Posterior vena cava (tissue), 2 donors: Measurements from ENCODE around the gene KMT5C. TPM values are rescaled to one million over a fixed set of nuclear protein-coding genes. Genes with fewer than 3 reads are reported as not detected.

Source experiments
- DNase-seq: peaks from one replicate; pipeline ENCODE4 v3.0.0-alpha.2; 2020; ENCODE audit warnings: low spot score
- intact Hi-C, 2 donors: fragments of 100-400 bp; cut with DNase I; formaldehyde crosslinking; loops; one replicate each; pipeline versions ENCODE4 v1.14.1 to v1.14.2; 2022 to 2023
- total RNA-seq, 2 donors: library from RNA; stranded (reverse); fragmentation: NEBNext Ultra II Directional; extraction: Animal tissue kit (Norgen Biotek cat#: 25700); gene quantifications; one replicate each; pipeline ENCODE4 v1.2.1, GENCODE V29; 2021
- donor health status: DM: yes; HTN: yes; CAD: no.
- donor health status: DM: yes; HTN: yes; CAD: no.

Gene KMT5C
- total RNA-seq, 2 donors from 2014 or later = 3.9 to 6.3 TPM

DNA sequence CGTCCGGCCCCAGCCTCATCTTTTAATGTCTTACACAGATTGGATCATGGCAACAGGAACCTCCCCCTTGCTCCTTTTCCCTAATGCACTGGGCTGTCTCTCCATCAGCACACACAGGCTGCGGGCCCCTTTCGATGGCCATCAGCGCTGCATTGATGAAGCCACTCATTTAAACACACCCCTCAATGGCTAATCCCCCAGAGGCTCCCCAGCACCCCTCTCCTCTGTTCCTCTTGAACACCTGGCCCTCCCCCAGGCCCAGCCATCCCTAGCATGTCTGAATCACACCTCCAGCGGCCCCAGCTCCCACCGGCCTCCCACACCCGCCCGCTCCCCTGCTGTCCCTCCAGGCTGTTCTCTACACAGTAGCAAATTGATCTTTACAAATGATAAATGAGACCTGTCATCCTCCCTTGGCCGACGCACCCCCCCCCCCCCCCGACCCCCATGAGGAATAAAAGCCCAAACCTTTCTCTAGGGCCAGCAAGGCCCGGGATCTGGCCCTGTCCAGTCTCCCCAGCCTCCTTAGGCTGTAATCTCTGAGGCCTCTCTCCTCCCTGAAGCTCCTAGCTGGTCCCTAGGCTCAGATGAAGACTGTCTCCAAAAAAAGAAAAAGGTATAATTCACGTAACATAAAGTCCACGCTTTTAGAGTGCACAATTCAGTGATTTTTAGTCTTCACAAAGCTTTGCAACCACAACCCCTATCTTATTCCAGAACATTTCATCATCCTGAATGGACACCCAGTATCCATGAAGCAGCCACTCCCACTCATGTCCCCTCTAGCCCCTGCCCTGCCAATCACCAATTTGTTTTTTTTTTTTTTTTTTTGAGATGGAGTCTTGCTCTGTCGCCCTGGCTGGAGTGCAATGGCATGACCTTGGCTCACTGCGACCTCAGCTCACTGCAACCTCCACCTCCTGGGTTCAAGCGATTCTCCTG is 53.4 kb downstream of the KMT5C start:
- intact Hi-C loops = no loop called here

More for the DNA sequence above, 53.4 kb downstream of the KMT5C start:
- DNase-seq = no peak

Other genes starting within 250 kb of the KMT5C start
- 100 to 1,000 TPM; 207 to 252 TPM for gene PPP1R12C, start 222.2 kb upstream of the KMT5C start, total RNA-seq
- not detected for gene TNNT1, start 190.7 kb upstream of the KMT5C start, total RNA-seq
- gene TNNI3, start 182.1 kb upstream of the KMT5C start, total RNA-seq = not detected
- not detected for gene DNAAF3, start 173.3 kb upstream of the KMT5C start, total RNA-seq
- not detected for gene SYT5, start 159.6 kb upstream of the KMT5C start, total RNA-seq
- gene PTPRH, start 130.4 kb upstream of the KMT5C start, total RNA-seq = 1 to 10 TPM in 1 of 2 donors, under 1 TPM in 1; 0.81 to 1.6 TPM
- gene TMEM86B, start 111.1 kb upstream of the KMT5C start, total RNA-seq = 1 to 10 TPM; 1.6 to 1.7 TPM
- gene PPP6R1, start 80.9 kb upstream of the KMT5C start, total RNA-seq = 10 to 100 TPM; 40.6 to 46.0 TPM
- gene HSPBP1, start 59.8 kb upstream of the KMT5C start, total RNA-seq = 10 to 100 TPM; 19.8 to 20.1 TPM
- gene BRSK1, start 55.9 kb upstream of the KMT5C start, total RNA-seq = 1 to 10 TPM; 7.2 to 9.2 TPM
- 1 to 10 TPM; 1.9 to 5.4 TPM for gene TMEM150B, start 14.5 kb upstream of the KMT5C start, total RNA-seq
- 1 to 10 TPM in 1 of 2 donors, not detected in 1; 1.3 TPM for gene COX6B2, start 14.8 kb downstream of the KMT5C start, total RNA-seq
- not detected for gene GARIN5B, start 23.4 kb downstream of the KMT5C start, total RNA-seq
- not detected for gene IL11, start 30.6 kb downstream of the KMT5C start, total RNA-seq
- not detected for gene TMEM190, start 37.0 kb downstream of the KMT5C start, total RNA-seq
- gene TMEM238, start 44.4 kb downstream of the KMT5C start, total RNA-seq = under 1 TPM; 0.69 to 0.90 TPM
- gene RPL28, start 46.1 kb downstream of the KMT5C start, total RNA-seq = 1,000 to 10,000 TPM in 1 of 2 donors, 100 to 1,000 TPM in 1; 882 to 1,056 TPM
- 10 to 100 TPM; 17.6 to 23.3 TPM for gene UBE2S, start 67.9 kb downstream of the KMT5C start, total RNA-seq
- not detected for gene SHISA7, start 103.4 kb downstream of the KMT5C start, total RNA-seq
- gene ISOC2, start 121.8 kb downstream of the KMT5C start, total RNA-seq = 10 to 100 TPM; 23.1 to 25.1 TPM
- not detected for gene C19orf85, start 124.9 kb downstream of the KMT5C start, total RNA-seq
- 1 to 10 TPM; 5.7 to 7.9 TPM for gene ZNF628, start 136.7 kb downstream of the KMT5C start, total RNA-seq
- gene NAT14, start 145.3 kb downstream of the KMT5C start, total RNA-seq = 10 to 100 TPM; 15.8 to 16.3 TPM
- 10 to 100 TPM; 32.4 to 40.6 TPM for gene SSC5D, start 148.6 kb downstream of the KMT5C start, total RNA-seq
- not detected for gene SBK2, start 197.3 kb downstream of the KMT5C start, total RNA-seq
- not detected for gene SBK3, start 205.7 kb downstream of the KMT5C start, total RNA-seq
- 1 to 10 TPM; 7.4 to 7.6 TPM for gene ZNF579, start 241.0 kb downstream of the KMT5C start, total RNA-seq